ENCODE data around the gene AARS2. TPM values are rescaled to one million over a fixed set of nuclear protein-coding genes. Genes with fewer than 3 reads are reported as not detected.
A peak's percentile ranks its signal among the peaks of the same experiment; 100 is the strongest.

Gene AARS2
- total RNA-seq, 1 experiment from 2014 or later: 28.9 TPM

DNA sequence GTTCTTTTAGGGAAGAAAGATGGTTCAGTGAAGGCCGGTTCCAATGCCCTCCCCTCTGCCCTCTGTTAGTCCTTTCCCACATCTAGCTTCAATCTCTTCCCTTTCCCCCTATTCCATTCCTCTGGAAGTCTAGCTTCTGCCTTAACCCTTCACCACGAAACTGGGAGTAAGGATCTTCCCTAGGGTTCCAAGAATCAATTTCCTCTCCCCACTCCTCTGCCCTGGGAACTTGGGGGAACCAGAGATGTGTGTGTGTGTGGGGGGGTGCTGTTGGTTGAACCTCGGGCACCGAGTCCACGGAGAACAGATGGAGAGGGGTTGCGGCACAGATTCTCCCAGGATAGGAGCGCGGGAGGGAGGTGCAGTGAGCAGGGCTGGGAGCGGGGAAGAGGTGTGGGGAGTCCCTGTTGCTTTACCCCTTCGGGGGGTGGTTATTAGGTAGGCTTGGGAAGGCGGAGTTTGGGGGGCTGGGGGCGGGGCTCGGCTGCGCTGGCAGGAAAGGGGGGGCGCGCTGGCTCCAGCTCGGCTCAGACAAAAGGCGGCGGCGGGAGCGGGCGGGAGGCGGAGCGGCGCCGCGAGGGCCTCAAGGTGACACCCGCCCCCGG, 43.1 kb downstream of the AARS2 start, which contains the start of gene TMEM151B (continued):
- no peak for TF ChIP-seq TEAD1 (CRISPR knock-in tag; IDR thresholded peaks at IDR 0.05)
- TF ChIP-seq, protein P1, sequence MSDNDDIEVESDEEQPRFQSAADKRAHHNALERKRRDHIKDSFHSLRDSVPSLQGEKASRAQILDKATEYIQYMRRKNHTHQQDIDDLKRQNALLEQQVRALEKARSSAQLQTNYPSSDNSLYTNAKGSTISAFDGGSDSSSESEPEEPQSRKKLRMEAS (CRISPR knock-in tag; IDR thresholded peaks at IDR 0.05): no peak
- TF ChIP-seq ETV6 (CRISPR knock-in tag; IDR thresholded peaks at IDR 0.05): no peak

DNA sequence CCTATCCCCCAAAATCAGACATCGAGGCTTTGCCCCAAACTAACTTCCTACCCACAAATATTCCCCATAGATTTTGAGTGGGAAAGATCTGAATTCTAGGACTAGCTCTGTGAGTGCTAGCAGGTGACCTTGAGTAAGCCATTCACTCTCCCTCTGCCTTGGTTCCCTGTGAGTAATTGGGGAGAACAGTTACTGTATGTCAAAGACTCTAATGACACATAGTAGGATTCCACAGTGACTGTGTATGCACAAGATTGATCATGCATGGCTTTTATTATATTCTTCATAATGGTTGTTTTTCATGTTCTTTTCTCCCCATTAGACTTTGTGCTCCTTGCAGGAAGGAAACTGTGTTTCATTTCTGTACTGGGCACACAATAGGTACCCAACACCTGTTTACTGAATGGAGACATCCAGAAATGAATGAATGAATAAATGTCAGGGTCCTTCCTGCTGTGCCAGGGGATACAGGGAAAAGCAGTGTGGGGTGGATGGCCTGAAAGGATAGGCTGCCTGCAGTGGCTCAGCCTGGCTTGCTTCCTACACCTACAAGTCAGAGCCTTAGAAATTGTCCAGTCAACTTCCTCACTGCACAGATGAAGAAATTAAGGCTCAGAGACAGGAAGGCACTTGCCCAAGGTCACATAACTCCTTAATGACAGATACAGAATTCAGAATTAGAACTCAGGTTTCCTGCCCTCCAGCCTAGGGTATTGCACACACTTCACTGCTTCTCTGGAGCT, 43.8 kb downstream of the AARS2 start:
- Mint-ChIP-seq H3K27ac (no peak overlapping the region), H3K27me3 (ENCODE audit: low read depth) (peaks cover 33% of the 10 kb centered on the region), H3K4me1 (peaks cover 38% of the 10 kb centered on the region), H3K9me3 (no peaks in the 10 kb centered on the region), H3K4me3 (peak overlapping the region; percentile 72), H3K36me3 (no peaks in the 10 kb centered on the region)
- TF ChIP-seq ZNF121 (CRISPR knock-in tag; IDR thresholded peaks at IDR 0.05) (no peak), JAZF1 (CRISPR knock-in tag; IDR thresholded peaks at IDR 0.05) (no peak), GTF2I (CRISPR knock-in tag; conservative IDR thresholded peaks at IDR 0.05) (no peak), NFATC4 (CRISPR knock-in tag; IDR thresholded peaks at IDR 0.05) (no peak), ZNF232 (CRISPR knock-in tag; IDR thresholded peaks at IDR 0.05) (no peak), STAT6 (CRISPR knock-in tag; conservative IDR thresholded peaks at IDR 0.05; ENCODE audit: low read depth) (no peak), NR3C1 (CRISPR knock-in tag; conservative IDR thresholded peaks at IDR 0.05; ENCODE audit: low read depth) (no peak)
- TF ChIP-seq, protein P2, sequence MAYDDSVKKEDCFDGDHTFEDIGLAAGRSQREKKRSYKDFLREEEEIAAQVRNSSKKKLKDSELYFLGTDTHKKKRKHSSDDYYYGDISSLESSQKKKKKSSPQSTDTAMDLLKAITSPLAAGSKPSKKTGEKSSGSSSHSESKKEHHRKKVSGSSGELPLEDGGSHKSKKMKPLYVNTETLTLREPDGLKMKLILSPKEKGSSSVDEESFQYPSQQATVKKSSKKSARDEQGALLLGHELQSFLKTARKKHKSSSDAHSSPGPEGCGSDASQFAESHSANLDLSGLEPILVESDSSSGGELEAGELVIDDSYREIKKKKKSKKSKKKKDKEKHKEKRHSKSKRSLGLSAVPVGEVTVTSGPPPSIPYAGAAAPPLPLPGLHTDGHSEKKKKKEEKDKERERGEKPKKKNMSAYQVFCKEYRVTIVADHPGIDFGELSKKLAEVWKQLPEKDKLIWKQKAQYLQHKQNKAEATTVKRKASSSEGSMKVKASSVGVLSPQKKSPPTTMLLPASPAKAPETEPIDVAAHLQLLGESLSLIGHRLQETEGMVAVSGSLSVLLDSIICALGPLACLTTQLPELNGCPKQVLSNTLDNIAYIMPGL (CRISPR knock-in tag; IDR thresholded peaks at IDR 0.05): no peak
- TF ChIP-seq, protein P3, sequence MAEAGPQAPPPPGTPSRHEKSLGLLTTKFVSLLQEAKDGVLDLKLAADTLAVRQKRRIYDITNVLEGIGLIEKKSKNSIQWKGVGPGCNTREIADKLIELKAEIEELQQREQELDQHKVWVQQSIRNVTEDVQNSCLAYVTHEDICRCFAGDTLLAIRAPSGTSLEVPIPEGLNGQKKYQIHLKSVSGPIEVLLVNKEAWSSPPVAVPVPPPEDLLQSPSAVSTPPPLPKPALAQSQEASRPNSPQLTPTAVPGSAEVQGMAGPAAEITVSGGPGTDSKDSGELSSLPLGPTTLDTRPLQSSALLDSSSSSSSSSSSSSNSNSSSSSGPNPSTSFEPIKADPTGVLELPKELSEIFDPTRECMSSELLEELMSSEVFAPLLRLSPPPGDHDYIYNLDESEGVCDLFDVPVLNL (CRISPR knock-in tag; IDR thresholded peaks at IDR 0.05; ENCODE audit: borderline replicate concordance, low read depth): no peak
- CTCF ChIA-PET: interaction anchor here (1.1 to 6.3 kb wide), 10 partner anchors 13 to 173 kb away, joined by 3 to 109 read pairs (median 8); partner anchors contain the start of genes AARS2, CDC5L, MRPL14 and SLC35B2
- no peak for DNase-seq (ENCODE audit: low spot score)
- ATAC-seq: no peak
- POLR2A ChIA-PET: interaction anchor here (1.2 to 1.6 kb wide), 3 partner anchors 23 to 73 kb away, joined by 3 to 5 read pairs (median 3); partner anchors contain the start of genes HSP90AB1 and SPATS1

DNA sequence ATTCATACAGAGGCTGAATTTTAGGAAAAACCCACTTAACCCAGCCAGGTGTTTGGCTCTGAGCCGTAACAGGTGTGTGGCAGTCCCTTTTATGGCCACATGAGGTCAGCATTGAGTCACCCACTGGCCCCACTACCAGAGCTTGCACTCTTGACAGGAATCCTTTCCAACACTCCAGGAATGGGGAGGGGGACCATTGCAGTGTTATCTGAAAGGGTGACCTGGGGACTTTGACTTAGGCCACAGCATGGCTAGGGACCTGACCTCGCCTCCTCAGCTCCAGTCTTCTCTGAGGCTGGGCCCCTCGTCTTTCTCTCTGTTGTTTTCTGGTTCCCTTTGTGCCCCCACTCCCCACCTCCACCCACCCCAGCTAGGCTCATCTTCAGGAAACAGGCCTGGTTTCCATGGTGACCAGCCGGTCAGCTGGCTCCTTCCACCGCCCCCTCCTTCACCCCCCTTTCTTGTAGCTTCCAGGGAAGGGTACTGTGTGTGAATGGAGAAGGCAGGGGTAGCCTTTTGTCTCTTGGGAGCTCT, 45.0 kb downstream of the AARS2 start:
- TF ChIP-seq TEAD4 (CRISPR knock-in tag; IDR thresholded peaks at IDR 0.05) (no peak), GABPB1 (CRISPR knock-in tag; IDR thresholded peaks at IDR 0.05) (peak; percentile 36; the same call in 1 of the 2 replicates)
- TF ChIP-seq, protein P4, sequence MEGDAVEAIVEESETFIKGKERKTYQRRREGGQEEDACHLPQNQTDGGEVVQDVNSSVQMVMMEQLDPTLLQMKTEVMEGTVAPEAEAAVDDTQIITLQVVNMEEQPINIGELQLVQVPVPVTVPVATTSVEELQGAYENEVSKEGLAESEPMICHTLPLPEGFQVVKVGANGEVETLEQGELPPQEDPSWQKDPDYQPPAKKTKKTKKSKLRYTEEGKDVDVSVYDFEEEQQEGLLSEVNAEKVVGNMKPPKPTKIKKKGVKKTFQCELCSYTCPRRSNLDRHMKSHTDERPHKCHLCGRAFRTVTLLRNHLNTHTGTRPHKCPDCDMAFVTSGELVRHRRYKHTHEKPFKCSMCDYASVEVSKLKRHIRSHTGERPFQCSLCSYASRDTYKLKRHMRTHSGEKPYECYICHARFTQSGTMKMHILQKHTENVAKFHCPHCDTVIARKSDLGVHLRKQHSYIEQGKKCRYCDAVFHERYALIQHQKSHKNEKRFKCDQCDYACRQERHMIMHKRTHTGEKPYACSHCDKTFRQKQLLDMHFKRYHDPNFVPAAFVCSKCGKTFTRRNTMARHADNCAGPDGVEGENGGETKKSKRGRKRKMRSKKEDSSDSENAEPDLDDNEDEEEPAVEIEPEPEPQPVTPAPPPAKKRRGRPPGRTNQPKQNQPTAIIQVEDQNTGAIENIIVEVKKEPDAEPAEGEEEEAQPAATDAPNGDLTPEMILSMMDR (IDR thresholded peaks at IDR 0.05): peak; percentile 89
- CTCF ChIA-PET: interaction anchor here (0.6 to 6.3 kb wide), 35 partner anchors 10 to 1176 kb away, joined by 3 to 109 read pairs (median 4); partner anchors contain the start of genes AARS2, HSP90AB1, MRPL14 and SLC29A1
- Mint-ChIP-seq H3K4me1 (peaks cover 48% of the 10 kb centered on the region), H3K4me3 (0 out of 2 replicates have a peak overlapping the region, but pooled peaks have one; percentile 3), H3K9me3 (no peaks in the 10 kb centered on the region), H3K27ac (no peak overlapping the region), H3K36me3 (no peaks in the 10 kb centered on the region), H3K27me3 (ENCODE audit: low read depth) (peaks cover 31% of the 10 kb centered on the region)
- POLR2A ChIA-PET: interaction anchor here (1.3 to 1.6 kb wide), 3 partner anchors 11 to 22 kb away, joined by 3 to 5 read pairs (median 5); partner anchors contain the start of gene HSP90AB1
- ATAC-seq (peak; percentile 34), DNase-seq (ENCODE audit: low spot score) (peak; percentile 86)
